Measurements from ENCODE around the gene ATF2.
"Not testable (repeated sequence)": the region's sequence is repeated elsewhere in the genome, so short reads cannot be mapped to it uniquely, and the experiment has no call there.

The ATF2 gene

GRCh38 chr2:175166216-175166824 is 1.7 kb downstream of the ATF2 start:
- DNase-seq (ENCODE audit: low read depth in 2 of 2) = no peak

GRCh38 chr2:175164235-175164634 is 3.8 kb downstream of the ATF2 start:
- DNase-seq (ENCODE audit: low read depth in 2 of 2) = no peak

GRCh38 chr2:175158894-175159293 is 9.1 kb downstream of the ATF2 start:
- DNase-seq (ENCODE audit: low read depth in 2 of 2) = no peak

DNA sequence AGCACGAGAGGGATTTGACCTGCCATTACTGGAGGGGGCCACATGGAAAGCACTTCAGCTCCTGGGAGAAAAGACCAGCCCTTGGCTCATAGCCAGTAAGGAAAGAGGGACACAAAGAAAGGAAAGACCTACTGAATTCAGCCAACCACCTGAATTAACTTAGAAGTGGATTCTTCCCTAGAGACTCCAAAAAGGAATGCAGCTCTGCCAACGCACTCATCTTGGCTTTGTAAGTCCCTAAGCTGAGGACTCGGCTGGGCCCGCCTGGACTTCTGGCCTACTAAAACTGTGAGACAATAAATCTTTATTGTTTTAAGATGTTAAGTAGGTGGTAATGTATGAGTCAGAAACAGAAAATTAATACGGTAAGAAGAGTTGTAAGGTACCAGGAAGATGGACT is 11.5 kb downstream of the ATF2 start:
- DNase-seq (ENCODE audit: low read depth in 2 of 2) = no peak

DNA sequence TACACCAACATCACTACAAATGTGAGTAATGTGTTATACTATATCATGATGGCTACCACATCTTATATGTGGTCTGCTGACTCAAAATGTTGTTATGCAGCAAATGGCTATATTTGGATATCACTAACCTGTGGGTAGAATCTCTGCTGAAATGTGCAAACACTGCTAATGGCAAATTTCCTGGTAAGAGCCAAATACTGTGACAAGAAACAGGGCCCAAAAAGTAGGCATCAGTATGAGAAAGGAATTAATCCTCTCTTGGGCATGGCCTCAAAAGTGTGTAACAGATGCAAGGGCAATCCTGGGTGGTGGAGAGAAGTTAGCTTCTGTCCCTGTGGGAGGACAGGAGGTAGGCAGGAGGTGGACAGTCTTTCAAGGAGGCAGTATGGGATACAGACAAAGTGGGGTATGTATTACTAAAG is 13.3 kb downstream of the ATF2 start:
- DNase-seq (ENCODE audit: low read depth in 2 of 2) = no peak

GRCh38 chr2:175152242-175152641 is 15.8 kb downstream of the ATF2 start:
- DNase-seq (ENCODE audit: low read depth in 2 of 2) = no peak

- DNase-seq (ENCODE audit: low read depth in 2 of 2) = no peak
Observed at GRCh38 chr2:175151791-175152190, 16.2 kb downstream of the ATF2 start.

DNA sequence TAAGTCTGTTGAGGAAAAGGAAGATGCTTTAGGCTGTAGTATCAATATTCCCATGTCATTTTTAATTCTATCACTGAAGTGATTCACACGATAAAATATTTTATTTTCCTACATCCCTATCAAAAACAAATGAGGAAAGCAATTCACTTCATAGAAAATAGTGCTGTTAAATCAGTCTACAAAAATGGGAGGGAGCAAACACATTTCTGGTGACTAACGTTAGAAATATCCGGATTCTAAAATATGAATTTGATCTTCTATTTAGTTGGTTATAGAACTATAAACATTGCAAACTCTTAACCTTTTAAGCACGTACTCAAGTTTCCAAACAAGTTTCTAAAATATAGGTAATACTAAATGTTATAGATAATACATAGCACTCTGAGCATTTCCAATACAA is 20.8 kb downstream of the ATF2 start:
- no peak for DNase-seq (ENCODE audit: low read depth in 2 of 2)

DNA sequence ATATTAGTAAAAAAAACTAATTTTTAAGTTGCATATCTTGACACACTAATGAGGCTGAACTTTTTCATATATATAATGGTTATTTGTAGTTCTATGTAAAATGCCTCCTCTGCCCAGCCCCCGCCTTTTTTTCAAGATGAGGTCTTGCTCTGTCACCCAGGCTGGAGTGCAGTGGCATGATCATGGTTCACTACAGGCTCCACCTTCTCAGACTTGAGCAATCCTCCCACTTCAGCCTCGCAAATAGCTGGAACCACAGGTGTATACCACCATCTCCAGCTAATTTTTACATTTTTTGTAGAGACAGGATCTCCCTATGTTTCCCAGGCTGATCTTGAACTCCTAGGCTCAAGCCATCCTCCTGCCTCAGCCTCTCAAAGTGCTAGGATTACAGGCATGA is 24.3 kb downstream of the ATF2 start:
- no peak for DNase-seq (ENCODE audit: low read depth in 2 of 2)

- no peak for DNase-seq (ENCODE audit: low read depth in 2 of 2)
Observed at GRCh38 chr2:175143191-175143590, 24.8 kb downstream of the ATF2 start.

- DNase-seq (ENCODE audit: low read depth in 2 of 2) = no peak
Observed at GRCh38 chr2:175140332-175140731, 27.7 kb downstream of the ATF2 start.

DNA sequence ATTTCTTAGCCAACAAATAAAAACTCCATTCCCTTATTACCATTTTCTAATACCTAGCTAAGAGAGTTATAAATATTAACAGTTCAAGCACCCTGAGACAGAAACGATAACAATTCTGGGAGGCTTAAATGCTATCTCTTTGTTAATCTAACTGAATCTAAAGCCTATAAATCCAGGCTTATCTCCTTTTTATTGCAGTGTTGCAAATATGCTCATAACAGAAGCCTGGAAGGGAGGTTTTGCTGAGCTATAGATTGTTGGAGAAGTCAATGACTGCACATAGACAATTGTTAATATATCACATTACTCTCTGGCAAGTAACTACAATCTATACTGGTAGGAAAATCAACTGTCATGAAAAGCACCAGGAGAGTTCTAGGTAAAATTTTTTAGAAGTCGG is 30.2 kb downstream of the ATF2 start:
- no peak for DNase-seq (ENCODE audit: low read depth in 2 of 2)

DNA sequence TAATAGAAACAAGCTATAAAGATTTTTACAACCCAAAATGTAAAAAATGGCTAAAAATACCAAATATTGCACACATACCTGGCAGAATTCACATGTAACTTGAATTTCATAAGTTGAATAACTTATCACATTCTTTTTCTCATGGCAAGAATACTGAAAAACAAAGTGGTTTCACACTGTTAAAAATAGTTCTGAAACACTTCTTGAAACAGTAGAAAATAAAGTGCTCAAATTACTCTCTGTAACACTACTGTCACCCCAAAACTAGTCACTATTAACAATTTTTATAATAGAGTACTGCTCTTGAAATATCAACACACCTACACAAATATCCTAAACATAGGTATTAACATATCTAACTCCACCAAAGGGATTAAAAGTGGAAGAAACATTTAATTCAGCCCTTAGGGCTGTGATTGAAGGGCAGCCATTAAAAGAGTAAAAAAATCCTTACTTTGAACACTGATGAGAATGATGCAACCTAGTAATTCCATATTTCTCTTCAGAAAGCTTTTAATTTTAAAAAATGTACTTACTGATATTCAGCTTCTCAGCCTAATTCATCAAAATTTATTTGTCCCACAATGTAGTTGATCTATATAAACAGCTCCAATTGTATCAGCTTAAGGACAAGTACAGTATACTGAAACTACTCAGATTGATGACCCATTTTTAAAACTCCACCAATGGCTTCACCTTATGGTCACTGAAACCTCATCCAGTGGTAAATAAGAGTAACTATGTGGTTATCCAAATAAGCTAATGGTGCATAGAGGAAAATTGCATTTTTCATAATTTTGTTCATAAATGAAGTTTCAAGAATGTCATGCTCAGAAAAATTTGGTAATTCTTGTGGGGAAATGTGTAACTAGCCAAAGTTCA is 31.4 kb downstream of the ATF2 start:
- DNase-seq (ENCODE audit: low read depth in 2 of 2) = no peak

- DNase-seq (ENCODE audit: low read depth in 2 of 2) = no peak
Observed at GRCh38 chr2:175135862-175136261, 32.1 kb downstream of the ATF2 start.

GRCh38 chr2:175135177-175135576 is 32.8 kb downstream of the ATF2 start:
- DNase-seq (ENCODE audit: low read depth in 2 of 2) = no peak

DNA sequence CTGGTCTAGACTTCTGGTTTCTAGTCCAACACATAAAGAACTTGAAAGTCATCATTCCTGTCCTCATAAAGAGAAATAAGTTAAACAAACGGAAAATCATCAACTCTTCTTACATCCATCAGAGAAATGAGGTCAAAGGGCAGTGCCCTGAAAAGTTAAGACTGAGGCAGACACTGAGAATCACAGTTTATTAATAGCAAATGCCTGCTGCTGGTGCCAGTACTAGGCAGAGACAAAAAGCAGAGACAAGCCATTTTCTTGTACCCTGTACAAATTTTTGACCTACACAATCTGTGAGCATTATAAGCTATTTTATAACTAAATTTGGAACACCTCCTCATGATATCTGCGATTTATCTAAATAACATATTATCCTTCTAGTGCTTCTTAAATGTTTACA is 36.8 kb downstream of the ATF2 start:
- no peak for DNase-seq (ENCODE audit: low read depth in 2 of 2)

DNA sequence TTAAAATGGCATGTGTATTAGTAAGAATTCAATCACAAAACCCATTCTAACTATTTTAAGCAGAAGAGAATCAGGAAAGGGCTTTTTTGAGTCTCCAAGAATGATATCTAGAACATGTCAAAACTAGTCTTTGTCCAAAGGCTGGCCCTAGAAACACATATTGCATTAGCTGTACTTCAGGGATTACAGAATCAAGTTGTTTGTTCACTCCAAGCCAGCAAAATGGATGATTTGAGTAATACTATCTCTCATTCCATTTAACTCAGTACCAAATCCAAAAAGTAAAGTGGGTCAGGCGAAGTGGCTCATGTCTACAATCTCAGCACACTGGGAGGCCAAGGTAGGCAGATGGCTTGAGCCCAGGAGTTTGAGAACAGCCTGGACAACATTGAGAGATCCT is 41.3 kb downstream of the ATF2 start:
- DNase-seq (ENCODE audit: low read depth in 2 of 2) = no peak

GRCh38 chr2:175123254-175123653 is 44.7 kb downstream of the ATF2 start:
- no peak for DNase-seq (ENCODE audit: low read depth in 2 of 2)

DNA sequence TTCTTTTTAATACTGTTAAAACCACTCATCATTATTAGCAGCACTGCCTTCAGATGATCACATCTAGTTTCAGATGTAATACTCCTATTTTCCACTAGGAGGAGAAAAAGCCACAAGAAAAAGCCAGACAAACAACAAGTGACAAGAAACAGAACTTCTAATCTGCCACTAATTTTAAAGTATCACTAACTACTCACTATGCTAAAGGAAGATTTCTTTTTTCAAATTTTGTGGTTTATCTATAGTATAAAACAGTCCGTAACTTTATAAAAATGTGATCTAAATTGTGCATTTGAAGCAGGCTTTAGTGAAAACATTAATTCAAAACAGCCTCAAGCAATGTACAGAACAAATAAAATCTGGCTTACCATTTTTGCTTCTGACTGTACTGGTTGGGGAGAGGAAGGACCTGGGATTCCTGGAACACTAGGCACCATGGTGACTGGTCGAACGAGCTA is 56.8 kb downstream of the ATF2 start:
- DNase-seq (ENCODE audit: low read depth in 2 of 2) = no peak

DNA sequence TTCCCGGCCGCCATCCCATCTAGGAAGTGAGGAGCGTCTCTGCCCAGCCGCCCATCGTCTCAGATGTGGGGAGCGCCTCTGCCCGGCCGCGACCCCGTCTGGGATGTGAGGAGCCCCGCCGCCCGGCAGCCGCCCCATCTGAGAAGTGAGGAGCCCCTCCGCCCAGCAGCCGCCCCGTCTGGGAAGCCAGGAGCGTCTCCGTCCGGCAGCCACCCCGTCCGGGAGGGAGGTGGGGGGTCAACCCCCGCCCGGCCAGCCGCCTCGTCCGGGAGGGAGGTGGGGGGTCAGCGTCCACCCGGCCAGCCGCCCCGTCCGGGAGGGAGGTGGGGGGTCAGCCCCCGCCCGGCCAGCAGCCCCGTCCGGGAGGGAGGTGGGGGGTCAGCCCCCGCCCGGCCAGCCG is 59.9 kb downstream of the ATF2 start:
- not testable (repeated sequence) for DNase-seq (ENCODE audit: low read depth in 2 of 2)

- no peak for DNase-seq (ENCODE audit: low read depth in 2 of 2)
Observed at GRCh38 chr2:175107146-175107545, 60.9 kb downstream of the ATF2 start.

- DNase-seq (ENCODE audit: low read depth in 2 of 2) = no peak
Observed at GRCh38 chr2:175103191-175103590, 64.8 kb downstream of the ATF2 start.

- DNase-seq (ENCODE audit: low read depth in 2 of 2) = no peak
Observed at GRCh38 chr2:175101514-175101913, 66.5 kb downstream of the ATF2 start.

Data from stimulated activated CD8-positive, alpha-beta memory T cell treated with anti-CD3 and anti-CD28 coated beads, Interleukin-2, amount 100 ng/mL, for 1 hour (primary cell).